SK-N-SH treated with all-trans-retinoic acid at 6 μM for 48 hours (cell line): ENCODE data around the gene TMEM131L.
A peak's percentile ranks its signal among the peaks of the same experiment; 100 is the strongest.

Experiments
- ATAC-seq: fragments of 200-7000 bp; cut with Tn5 transposase; 3 replicates; pipeline ENCODE4 v1.9.1; 2020; ENCODE audit warnings: mild to moderate bottlenecking, moderate library complexity
- ARNTL ChIP-seq: fragments of 450-650 bp; formaldehyde crosslinking; IDR thresholded peaks from 2 replicates; pipeline ENCODE4 v1.5.0; 2020; ENCODE audit warnings: low read depth, mild to moderate bottlenecking, moderate library complexity, borderline replicate concordance
- BACH2 ChIP-seq: fragments of 250-450 bp; sonication (Bioruptor Pico); IDR thresholded peaks from 2 replicates; pipeline ENCODE4 v1.9.0; 2021; ENCODE audit warnings: mild to moderate bottlenecking, borderline replicate concordance
- CREB5 ChIP-seq: fragments of 250-450 bp; sonication (Bioruptor Pico); IDR thresholded peaks from 2 replicates; pipeline ENCODE4 v1.5.1; 2020; ENCODE audit warnings: low read depth, mild to moderate bottlenecking, moderate library complexity
- CSDC2 ChIP-seq: fragments of 250-450 bp; sonication (Bioruptor Pico); IDR thresholded peaks from 2 replicates; pipeline ENCODE4 v1.5.0; 2020; ENCODE audit warnings: mild to moderate bottlenecking, moderate library complexity
- GLIS3 ChIP-seq: fragments of 250-450 bp; sonication (Bioruptor Pico); IDR thresholded peaks from 2 replicates; pipeline ENCODE4 v1.5.0; 2020; ENCODE audit warnings: mild to moderate bottlenecking, moderate library complexity
- ISL1 ChIP-seq: fragments of 250-450 bp; sonication (Bioruptor Pico); IDR thresholded peaks from 2 replicates; pipeline ENCODE4 v2.1.2; 2022; ENCODE audit warnings: mild to moderate bottlenecking, moderate library complexity
- PPARA ChIP-seq: fragments of 250-450 bp; sonication (Bioruptor Pico); IDR thresholded peaks from 2 replicates; pipeline ENCODE4 v1.5.0; 2020; ENCODE audit warnings: mild to moderate bottlenecking, borderline replicate concordance
- RARB ChIP-seq: fragments of 250-450 bp; sonication (Bioruptor Pico); IDR thresholded peaks from 2 replicates; pipeline ENCODE4 v1.8.0; 2021; ENCODE audit warnings: mild to moderate bottlenecking, moderate library complexity
- SNAI2 ChIP-seq: fragments of 250-450 bp; sonication (Bioruptor Pico); IDR thresholded peaks from 2 replicates; pipeline ENCODE4 v1.5.0; 2020; ENCODE audit warnings: mild to moderate bottlenecking, moderate library complexity
- TCF4 ChIP-seq: fragments of 250-450 bp; sonication (Bioruptor Pico); IDR thresholded peaks from 2 replicates; pipeline ENCODE4 v1.8.0; 2021; ENCODE audit warnings: mild to moderate bottlenecking, moderate library complexity, borderline replicate concordance
- TOX ChIP-seq: fragments of 250-450 bp; sonication (Bioruptor Pico); IDR thresholded peaks from 2 replicates; pipeline ENCODE4 v1.8.0; 2021; ENCODE audit warnings: mild to moderate bottlenecking, moderate library complexity, borderline replicate concordance
- ZC3H10 ChIP-seq: fragments of 250-450 bp; sonication (Bioruptor Pico); IDR thresholded peaks from 2 replicates; pipeline ENCODE4 v1.5.1; 2021; ENCODE audit warnings: mild to moderate bottlenecking, moderate library complexity
- ZFP3 ChIP-seq: fragments of 250-450 bp; sonication (Bioruptor Pico); IDR thresholded peaks from 2 replicates; pipeline ENCODE4 v1.5.0; 2020; ENCODE audit warnings: mild to moderate bottlenecking, moderate library complexity
- ZFP30 ChIP-seq: fragments of 450-650 bp; formaldehyde crosslinking; IDR thresholded peaks from 2 replicates; pipeline ENCODE4 v1.5.0; 2022; ENCODE audit warnings: mild to moderate bottlenecking, moderate library complexity
- ZNF565 ChIP-seq: fragments of 450-650 bp; formaldehyde crosslinking; conservative IDR thresholded peaks from 2 replicates; pipeline ENCODE4 v1.5.0; 2020; ENCODE audit warnings: low read depth, mild to moderate bottlenecking, moderate library complexity
- ZNF70 ChIP-seq: fragments of 450-650 bp; formaldehyde crosslinking; IDR thresholded peaks from 2 replicates; pipeline ENCODE4 v1.5.0; 2020; ENCODE audit warnings: mild to moderate bottlenecking, moderate library complexity
- ZNF8 ChIP-seq: fragments of 450-650 bp; formaldehyde crosslinking; IDR thresholded peaks from 2 replicates; pipeline ENCODE4 v1.5.0; 2020; ENCODE audit warnings: mild to moderate bottlenecking, moderate library complexity
- TF ChIP-seq, protein P1 (sequence below): fragments of 250-450 bp; sonication (Bioruptor Pico); IDR thresholded peaks from 2 replicates; pipeline ENCODE4 v1.8.0; 2021; ENCODE audit warnings: low read depth, mild to moderate bottlenecking, moderate library complexity, borderline replicate concordance
- TF ChIP-seq, protein P2 (sequence below): fragments of 250-450 bp; sonication (Bioruptor Pico); IDR thresholded peaks from 2 replicates; pipeline ENCODE4 v1.8.0; 2020; ENCODE audit warnings: mild to moderate bottlenecking, moderate library complexity, borderline replicate concordance
- TF ChIP-seq, protein P3 (sequence below): fragments of 250-450 bp; sonication (Bioruptor Pico); IDR thresholded peaks from 2 replicates; pipeline ENCODE4 v1.5.1; 2021; ENCODE audit warnings: mild to moderate bottlenecking, moderate library complexity

The TMEM131L gene

GRCh38 chr4:153679486-153679885 lies 213.3 kb downstream of the TMEM131L start (continued):
- TF ChIP-seq CREB5 (CRISPR knock-in tag), result no peak

DNA sequence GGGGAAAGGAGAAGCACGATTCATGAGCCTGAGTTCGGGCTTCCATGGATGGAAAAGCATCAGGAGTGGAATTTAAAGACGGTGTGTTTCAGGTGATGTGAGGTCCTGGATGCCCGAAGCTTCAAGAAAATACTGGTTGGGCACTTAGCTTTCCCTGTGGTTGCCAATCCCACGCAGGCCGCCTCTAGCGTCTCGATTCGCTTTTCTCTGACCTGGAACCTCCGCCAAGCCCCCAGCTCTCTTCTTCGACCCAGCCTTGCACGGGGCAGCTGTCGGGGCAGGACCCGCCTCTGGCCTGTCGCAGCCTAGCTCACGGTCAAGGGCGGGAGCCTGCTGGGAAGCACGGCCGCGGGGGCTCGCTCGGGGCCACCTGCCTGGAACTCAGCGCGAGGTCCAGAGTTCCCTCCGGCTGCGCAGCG lies 217.6 kb downstream of the TMEM131L start:
- TF ChIP-seq ZFP3 (CRISPR knock-in tag), result no peak
- TF ChIP-seq ZNF8 (CRISPR knock-in tag), result no peak
- no peak for TF ChIP-seq BACH2
- TF ChIP-seq PPARA (CRISPR knock-in tag), result no peak
- TF ChIP-seq ISL1 (CRISPR knock-in tag), result no peak
- TF ChIP-seq, protein P1, sequence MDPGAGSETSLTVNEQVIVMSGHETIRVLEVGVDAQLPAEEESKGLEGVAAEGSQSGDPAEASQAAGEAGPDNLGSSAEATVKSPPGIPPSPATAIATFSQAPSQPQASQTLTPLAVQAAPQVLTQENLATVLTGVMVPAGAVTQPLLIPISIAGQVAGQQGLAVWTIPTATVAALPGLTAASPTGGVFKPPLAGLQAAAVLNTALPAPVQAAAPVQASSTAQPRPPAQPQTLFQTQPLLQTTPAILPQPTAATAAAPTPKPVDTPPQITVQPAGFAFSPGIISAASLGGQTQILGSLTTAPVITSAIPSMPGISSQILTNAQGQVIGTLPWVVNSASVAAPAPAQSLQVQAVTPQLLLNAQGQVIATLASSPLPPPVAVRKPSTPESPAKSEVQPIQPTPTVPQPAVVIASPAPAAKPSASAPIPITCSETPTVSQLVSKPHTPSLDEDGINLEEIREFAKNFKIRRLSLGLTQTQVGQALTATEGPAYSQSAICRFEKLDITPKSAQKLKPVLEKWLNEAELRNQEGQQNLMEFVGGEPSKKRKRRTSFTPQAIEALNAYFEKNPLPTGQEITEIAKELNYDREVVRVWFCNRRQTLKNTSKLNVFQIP (CRISPR knock-in tag), result no peak
- TF ChIP-seq, protein P2, sequence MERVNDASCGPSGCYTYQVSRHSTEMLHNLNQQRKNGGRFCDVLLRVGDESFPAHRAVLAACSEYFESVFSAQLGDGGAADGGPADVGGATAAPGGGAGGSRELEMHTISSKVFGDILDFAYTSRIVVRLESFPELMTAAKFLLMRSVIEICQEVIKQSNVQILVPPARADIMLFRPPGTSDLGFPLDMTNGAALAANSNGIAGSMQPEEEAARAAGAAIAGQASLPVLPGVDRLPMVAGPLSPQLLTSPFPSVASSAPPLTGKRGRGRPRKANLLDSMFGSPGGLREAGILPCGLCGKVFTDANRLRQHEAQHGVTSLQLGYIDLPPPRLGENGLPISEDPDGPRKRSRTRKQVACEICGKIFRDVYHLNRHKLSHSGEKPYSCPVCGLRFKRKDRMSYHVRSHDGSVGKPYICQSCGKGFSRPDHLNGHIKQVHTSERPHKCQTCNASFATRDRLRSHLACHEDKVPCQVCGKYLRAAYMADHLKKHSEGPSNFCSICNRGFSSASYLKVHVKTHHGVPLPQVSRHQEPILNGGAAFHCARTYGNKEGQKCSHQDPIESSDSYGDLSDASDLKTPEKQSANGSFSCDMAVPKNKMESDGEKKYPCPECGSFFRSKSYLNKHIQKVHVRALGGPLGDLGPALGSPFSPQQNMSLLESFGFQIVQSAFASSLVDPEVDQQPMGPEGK (CRISPR knock-in tag), result no peak
- no peak for TF ChIP-seq CSDC2 (CRISPR knock-in tag)
- TF ChIP-seq ZC3H10 (CRISPR knock-in tag), result no peak
- no peak for TF ChIP-seq ARNTL (CRISPR knock-in tag)
- no peak for TF ChIP-seq ZFP30 (CRISPR knock-in tag)
- TF ChIP-seq ZNF70 (CRISPR knock-in tag), result no peak
- no peak for TF ChIP-seq CREB5 (CRISPR knock-in tag)
- no peak for TF ChIP-seq TOX (CRISPR knock-in tag)
- TF ChIP-seq RARB (CRISPR knock-in tag), result no peak
- no peak for TF ChIP-seq TCF4 (CRISPR knock-in tag)
- TF ChIP-seq SNAI2 (CRISPR knock-in tag), result no peak
- TF ChIP-seq ZNF565 (CRISPR knock-in tag), result no peak
- TF ChIP-seq, protein P3, sequence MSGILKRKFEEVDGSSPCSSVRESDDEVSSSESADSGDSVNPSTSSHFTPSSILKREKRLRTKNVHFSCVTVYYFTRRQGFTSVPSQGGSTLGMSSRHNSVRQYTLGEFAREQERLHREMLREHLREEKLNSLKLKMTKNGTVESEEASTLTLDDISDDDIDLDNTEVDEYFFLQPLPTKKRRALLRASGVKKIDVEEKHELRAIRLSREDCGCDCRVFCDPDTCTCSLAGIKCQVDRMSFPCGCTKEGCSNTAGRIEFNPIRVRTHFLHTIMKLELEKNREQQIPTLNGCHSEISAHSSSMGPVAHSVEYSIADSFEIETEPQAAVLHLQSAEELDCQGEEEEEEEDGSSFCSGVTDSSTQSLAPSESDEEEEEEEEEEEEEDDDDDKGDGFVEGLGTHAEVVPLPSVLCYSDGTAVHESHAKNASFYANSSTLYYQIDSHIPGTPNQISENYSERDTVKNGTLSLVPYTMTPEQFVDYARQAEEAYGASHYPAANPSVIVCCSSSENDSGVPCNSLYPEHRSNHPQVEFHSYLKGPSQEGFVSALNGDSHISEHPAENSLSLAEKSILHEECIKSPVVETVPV, result no peak
- ATAC-seq, result peak; percentile 73

- TF ChIP-seq BACH2 (no peak), TCF4 (CRISPR knock-in tag) (no peak), GLIS3 (CRISPR knock-in tag) (no peak), RARB (CRISPR knock-in tag) (no peak), CSDC2 (CRISPR knock-in tag) (no peak)
- TF ChIP-seq, protein P1 (CRISPR knock-in tag), result no peak
- TF ChIP-seq, all 23 proteins: peak for 0
- peak; percentile 81 for ATAC-seq
Observed at GRCh38 chr4:153684182-153684970, 218.2 kb downstream of the TMEM131L start, which contains the start of gene TLR2. Gene TLR2, plus strand, starts transcription at chr4:153684280. Its CDS starts 18,628 bp downstream, at chr4:153702908.
